CD4-positive, alpha-beta T cell treated with Interleukin-12 subunit alpha and Interleukin-12 subunit beta, for 1 hour (primary cell): ENCODE measurements around the gene MRPL20.
"Not testable (repeated sequence)": the region's sequence is repeated elsewhere in the genome, so short reads cannot be mapped to it uniquely, and the experiment has no call there.

Source experiments
- DNase-seq: peaks from one replicate; pipeline ENCODE4 v3.0.0-alpha.2; 2020

MRPL20 gene

GRCh38 chr1:1437033-1437903, 30.2 kb upstream of the MRPL20 start:
- DNase-seq: no peak

- DNase-seq: no peak
Measured at GRCh38 chr1:1436630-1437032, 29.5 kb upstream of the MRPL20 start.

DNA sequence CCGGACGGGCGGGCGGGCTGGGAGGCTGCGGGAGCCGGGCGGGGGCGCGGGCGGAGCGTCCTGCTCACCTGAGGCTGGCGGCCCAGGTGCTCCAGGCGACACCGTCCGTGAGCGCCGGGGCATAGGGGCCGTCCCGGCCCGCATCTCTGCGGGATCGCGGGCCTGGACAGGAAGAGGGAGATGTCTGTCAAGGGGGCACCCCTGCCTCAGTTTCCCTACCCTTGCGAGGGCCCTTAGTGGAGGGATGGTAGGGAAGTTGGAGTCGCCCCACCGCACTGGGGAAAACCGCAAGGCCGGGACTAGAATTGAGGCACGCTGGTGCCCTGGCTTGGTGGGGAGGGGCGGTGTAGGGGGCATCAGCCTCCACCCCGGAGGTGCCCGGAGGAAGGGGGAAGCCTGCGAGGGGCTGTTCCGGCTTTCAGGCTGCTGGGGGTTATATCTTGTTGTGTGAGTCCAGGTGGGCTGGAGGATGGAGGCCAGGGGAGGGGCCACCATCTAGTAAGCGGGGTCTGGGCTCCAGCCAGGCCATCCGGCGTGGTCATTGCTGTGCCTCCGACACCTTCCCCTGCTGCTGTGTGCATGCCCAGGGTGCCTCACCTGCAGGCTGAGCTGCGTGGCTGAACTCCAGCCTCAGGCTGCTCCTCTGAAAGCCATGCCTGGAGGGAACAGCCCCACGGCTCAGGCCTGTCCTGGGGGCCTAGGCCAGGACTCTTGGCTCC, 29.0 kb upstream of the MRPL20 start:
- DNase-seq: no peak

DNA sequence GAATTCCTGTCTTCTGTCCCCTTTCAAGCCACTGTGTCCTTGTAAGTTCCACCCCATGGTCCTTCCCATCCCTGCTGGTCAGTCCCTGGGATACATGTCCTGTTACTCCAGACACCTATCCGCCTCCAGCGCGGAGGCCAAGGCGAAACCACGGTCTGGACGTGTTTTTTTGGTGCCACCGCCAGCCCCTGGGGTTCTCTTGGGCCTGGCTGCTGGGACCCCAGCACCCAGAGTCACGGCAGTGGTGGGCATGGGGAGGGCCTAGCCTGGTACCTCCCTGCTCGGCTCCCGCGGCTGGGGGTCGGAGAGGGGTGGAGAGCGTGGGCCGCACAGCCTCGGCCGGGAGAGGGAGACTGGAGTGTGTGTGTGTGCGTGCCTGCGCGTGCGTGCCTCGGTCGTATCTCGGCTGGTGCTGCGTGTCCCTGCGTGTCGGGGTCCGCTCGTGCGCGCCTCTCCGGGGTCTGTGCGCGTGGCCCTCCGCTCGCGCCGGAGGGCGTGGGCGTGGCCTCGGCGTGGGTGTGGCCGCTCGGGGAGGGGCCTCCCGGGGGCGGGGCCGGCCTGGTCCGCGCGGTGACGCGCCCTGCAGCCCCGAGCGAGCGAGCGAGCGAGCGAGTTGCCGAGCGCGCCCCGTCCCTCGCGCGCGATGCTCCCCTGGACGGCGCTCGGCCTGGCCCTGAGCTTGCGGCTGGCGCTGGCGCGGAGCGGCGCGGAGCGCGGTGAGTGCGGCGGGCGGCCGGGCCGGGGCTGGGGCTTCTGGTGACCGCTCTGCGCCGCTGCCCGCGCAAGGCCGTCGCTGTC, 28.2 kb upstream of the MRPL20 start, which contains the start of gene VWA1:
Gene VWA1 (plus strand): TSS at position 585 of the 798 bp plus-strand sequence. CDS start 59 bp downstream, at position 644.
- peak; percentile 68 for DNase-seq

DNA sequence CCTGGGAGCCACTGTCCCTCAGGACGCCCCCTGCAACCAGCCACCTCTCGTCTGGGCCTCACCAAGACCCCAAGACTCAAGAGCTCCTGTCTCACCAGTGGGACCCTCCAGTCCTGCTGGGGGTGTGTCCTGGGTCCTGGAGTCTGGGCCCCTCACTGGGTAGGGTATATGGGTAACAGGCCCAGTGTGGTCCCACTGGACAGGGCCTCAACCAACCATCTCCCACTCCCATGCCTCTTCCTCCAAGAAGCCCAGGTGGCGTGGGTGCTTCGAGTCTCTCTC, 27.7 kb upstream of the MRPL20 start:
- DNase-seq: no peak

DNA sequence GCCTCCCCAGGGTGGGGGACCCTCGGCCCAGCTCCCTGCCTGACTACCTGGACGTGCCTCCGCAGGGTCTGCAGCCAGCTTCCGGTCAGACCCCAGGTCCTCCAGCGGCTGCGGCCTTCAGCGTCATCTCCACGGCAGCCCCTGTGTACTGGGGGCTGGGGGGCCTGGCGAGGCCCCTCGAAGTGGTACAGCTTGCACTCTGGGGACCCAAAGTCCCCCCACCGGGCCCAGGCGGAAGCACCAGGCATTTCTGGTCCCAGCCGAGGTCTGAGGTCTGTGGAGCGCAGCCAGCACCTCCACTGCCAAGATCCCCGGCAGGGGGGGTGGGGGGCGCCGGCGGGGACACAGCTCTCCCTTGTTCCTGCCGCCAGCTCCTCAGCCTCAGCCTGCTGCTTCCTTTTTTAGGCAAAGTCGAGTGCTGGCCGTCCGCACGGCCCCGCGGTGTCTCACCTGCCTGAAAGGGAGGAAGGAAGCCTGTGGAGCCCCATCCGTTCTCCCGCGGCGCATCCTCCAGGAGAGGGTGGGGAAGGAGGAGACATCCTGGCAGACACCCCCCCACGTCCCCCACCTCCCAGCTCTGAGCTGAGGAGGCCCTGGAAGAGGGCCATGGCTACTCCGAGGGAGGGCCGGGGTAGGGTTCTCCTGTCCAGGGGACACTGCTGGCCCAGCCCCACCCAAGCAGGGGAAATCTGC, 27.2 kb upstream of the MRPL20 start:
- DNase-seq: no peak

DNA sequence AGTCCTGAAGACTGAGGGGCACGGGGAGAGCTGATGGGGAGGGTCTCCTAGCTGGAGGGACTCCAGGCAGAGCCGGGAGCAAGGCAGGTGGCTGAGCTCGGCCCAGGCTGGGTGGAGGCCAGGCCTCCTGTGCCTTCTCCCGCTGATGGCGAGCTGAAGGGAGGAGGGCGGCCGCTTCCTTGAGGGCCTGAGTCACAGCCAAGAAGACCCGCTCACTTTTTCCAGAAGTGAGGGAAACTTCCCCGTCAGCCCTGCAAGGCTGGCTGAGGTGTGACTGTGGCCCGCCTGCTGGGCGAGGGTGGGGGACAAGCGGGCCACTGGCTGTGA, 26.7 kb upstream of the MRPL20 start:
- DNase-seq: no peak

GRCh38 chr1:1432951-1433803, 26.1 kb upstream of the MRPL20 start:
- DNase-seq: no peak

- no peak for DNase-seq
Measured at GRCh38 chr1:1432274-1432950, 25.3 kb upstream of the MRPL20 start.

DNA sequence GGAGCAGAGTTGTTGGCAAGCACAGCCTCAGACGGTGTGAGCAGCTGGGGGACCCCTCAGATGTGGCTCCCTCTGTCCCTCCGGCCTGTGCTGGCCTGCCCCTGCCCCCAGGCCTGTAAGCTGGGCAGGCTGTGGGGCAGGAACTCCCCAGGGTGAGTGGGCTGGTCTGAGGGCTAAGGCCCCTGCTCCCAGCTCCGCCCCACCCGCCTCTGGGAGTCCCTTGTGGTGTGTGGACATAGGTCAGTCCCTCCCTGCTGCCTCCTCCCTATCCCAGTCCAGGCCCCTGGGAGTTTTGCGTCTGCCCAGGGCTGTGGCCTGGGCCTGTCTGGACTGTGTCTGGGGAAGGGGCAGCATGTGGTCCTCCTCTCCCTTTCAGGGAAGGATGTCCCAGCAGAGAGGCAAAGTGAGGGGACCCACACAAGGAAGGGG, 24.8 kb upstream of the MRPL20 start:
- no peak for DNase-seq

DNA sequence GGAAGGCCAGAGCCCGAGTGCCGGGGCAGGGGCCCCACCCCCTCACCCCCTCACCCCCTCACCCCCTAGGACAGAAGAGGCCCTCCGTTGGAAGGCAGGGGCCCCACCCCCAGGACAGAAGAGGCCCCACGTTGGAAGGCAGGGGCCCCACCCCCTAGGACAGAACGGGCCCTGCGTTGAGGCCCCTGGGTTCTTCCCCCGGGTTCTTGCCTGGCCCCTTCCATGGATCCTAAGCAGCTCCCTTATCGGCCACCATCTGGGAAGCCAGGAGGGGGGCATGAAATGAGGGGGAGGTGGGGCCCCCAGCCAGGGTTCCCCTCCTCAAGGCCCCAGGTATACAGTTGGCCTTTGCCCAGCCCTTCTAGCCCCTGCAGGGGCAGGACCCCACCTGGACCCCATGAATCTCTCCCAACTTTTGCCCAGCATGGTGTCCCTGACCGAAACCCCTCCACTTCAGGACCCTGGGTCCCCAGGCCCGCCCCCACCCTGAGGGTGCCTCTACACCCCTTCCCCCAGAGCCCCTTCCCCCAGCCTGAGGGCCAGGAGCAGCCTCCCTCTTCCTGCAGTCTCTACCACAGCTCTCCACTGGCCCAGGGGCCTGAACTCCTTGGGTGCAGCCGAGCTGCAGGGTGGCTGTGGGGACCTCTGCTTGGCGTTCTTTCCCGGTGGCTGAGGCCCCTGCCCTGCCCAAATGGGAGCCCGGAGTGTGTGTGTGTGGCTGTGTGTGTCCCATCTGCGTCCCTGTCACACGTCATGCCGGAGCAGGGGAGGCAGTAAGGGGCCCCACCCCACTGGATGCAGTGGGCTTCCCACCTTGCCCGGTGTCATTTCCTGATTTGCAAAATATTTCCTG, 24.1 kb upstream of the MRPL20 start:
- DNase-seq: no peak

GRCh38 chr1:1430114-1430982, 23.3 kb upstream of the MRPL20 start:
- DNase-seq: no peak

DNA sequence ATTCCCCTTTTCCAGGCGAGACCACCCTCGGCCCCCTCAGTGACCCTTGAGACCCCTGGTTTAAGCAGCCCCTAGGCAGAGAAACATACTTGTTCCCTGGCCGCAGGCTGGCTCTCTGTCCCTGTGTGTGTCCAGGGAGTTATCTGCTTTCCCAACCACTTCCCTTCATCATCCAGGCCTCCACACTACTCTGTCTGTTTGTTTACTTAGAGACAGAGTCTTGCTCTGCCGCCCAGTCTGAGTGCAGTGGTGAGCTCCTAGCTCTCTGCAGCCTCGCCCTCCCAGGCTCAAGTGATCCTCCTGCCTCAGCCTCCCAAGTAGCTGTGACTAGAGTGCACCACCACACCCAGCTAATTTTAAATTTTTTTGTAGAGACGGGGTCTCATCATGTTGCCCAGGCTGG, 22.6 kb upstream of the MRPL20 start:
- DNase-seq: no peak

- not testable (repeated sequence) for DNase-seq
Measured at GRCh38 chr1:1428967-1429366, 21.9 kb upstream of the MRPL20 start.

- no peak for DNase-seq
Measured at GRCh38 chr1:1428174-1428573, 21.1 kb upstream of the MRPL20 start.

- no peak for DNase-seq
Measured at GRCh38 chr1:1427820-1428148, 20.7 kb upstream of the MRPL20 start.

DNA sequence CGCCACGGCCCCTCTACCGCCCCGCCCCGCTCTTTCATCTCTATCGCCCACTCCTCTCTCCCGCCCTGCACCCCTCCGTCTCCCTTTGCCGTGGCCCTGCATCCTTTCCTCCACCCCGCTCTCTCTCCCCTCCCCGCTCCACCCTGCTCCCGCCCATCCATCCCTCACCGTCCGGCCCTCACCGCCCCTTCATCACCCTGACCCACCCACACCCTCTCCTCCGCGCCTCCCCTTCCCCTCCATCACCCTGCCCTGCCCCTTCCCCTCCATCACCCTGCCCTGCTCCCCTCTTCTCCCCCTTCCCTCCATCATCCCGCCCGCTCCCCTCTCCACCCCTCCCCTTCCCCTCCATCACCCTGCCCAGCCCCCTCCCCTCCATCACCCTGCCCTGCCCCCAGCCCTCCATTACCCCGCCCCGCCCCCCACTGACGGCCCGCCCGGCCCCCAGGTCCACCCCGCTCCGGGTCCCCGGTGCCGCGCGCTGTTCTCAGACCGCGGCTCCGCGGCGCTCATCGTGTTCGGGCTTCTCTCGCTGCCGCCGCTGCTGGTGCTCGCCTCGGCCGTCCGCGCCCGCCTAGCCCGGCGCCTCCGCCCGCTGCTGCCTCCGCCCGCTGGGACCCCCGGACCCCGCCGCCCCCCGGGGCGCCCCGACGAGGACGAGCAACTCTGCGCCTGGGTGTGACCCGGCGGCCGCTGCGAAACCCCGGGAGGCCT, 20.2 kb upstream of the MRPL20 start:
- no peak for DNase-seq

- DNase-seq: no peak
Measured at GRCh38 chr1:1426496-1427105, 19.5 kb upstream of the MRPL20 start.
